SK-N-SH treated with all-trans-retinoic acid at 6 μM for 48 hours (cell line): ENCODE measurements around the gene C5.

Source experiments
- BACH2 ChIP-seq: fragments of 250-450 bp; sonication (Bioruptor Pico); IDR thresholded peaks from 2 replicates; pipeline ENCODE4 v1.9.0; 2021; ENCODE audit warnings: mild to moderate bottlenecking, borderline replicate concordance
- CSDC2 ChIP-seq: fragments of 250-450 bp; sonication (Bioruptor Pico); IDR thresholded peaks from 2 replicates; pipeline ENCODE4 v1.5.0; 2020; ENCODE audit warnings: mild to moderate bottlenecking, moderate library complexity
- ESRRG ChIP-seq: fragments of 250-450 bp; sonication (Bioruptor Pico); IDR thresholded peaks from 2 replicates; pipeline ENCODE4 v1.6.1; 2021; ENCODE audit warnings: mild to moderate bottlenecking
- PATZ1 ChIP-seq: fragments of 250-450 bp; sonication (Bioruptor Pico); IDR thresholded peaks from 2 replicates; pipeline ENCODE4 v1.8.0; 2020; ENCODE audit warnings: mild to moderate bottlenecking, moderate library complexity, borderline replicate concordance
- POU6F1 ChIP-seq: fragments of 250-450 bp; sonication (Bioruptor Pico); IDR thresholded peaks from 2 replicates; pipeline ENCODE4 v1.8.0; 2021; ENCODE audit warnings: low read depth, mild to moderate bottlenecking, moderate library complexity, borderline replicate concordance
- ZFP30 ChIP-seq: fragments of 450-650 bp; formaldehyde crosslinking; IDR thresholded peaks from 2 replicates; pipeline ENCODE4 v1.5.0; 2022; ENCODE audit warnings: mild to moderate bottlenecking, moderate library complexity
- TF ChIP-seq, protein P1 (sequence below): fragments of 250-450 bp; sonication (Bioruptor Pico); IDR thresholded peaks from 2 replicates; pipeline ENCODE4 v1.5.1; 2021; ENCODE audit warnings: mild to moderate bottlenecking, moderate library complexity
- TF ChIP-seq, protein P2 (sequence below): fragments of 250-450 bp; sonication (Bioruptor Pico); IDR thresholded peaks from 2 replicates; pipeline ENCODE4 v1.5.0; 2020; ENCODE audit warnings: mild to moderate bottlenecking, moderate library complexity

- no peak for TF ChIP-seq PATZ1
- TF ChIP-seq, protein P1, sequence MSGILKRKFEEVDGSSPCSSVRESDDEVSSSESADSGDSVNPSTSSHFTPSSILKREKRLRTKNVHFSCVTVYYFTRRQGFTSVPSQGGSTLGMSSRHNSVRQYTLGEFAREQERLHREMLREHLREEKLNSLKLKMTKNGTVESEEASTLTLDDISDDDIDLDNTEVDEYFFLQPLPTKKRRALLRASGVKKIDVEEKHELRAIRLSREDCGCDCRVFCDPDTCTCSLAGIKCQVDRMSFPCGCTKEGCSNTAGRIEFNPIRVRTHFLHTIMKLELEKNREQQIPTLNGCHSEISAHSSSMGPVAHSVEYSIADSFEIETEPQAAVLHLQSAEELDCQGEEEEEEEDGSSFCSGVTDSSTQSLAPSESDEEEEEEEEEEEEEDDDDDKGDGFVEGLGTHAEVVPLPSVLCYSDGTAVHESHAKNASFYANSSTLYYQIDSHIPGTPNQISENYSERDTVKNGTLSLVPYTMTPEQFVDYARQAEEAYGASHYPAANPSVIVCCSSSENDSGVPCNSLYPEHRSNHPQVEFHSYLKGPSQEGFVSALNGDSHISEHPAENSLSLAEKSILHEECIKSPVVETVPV (CRISPR knock-in tag) = no peak
- no peak for TF ChIP-seq BACH2 (CRISPR knock-in tag)
- TF ChIP-seq, protein P2, sequence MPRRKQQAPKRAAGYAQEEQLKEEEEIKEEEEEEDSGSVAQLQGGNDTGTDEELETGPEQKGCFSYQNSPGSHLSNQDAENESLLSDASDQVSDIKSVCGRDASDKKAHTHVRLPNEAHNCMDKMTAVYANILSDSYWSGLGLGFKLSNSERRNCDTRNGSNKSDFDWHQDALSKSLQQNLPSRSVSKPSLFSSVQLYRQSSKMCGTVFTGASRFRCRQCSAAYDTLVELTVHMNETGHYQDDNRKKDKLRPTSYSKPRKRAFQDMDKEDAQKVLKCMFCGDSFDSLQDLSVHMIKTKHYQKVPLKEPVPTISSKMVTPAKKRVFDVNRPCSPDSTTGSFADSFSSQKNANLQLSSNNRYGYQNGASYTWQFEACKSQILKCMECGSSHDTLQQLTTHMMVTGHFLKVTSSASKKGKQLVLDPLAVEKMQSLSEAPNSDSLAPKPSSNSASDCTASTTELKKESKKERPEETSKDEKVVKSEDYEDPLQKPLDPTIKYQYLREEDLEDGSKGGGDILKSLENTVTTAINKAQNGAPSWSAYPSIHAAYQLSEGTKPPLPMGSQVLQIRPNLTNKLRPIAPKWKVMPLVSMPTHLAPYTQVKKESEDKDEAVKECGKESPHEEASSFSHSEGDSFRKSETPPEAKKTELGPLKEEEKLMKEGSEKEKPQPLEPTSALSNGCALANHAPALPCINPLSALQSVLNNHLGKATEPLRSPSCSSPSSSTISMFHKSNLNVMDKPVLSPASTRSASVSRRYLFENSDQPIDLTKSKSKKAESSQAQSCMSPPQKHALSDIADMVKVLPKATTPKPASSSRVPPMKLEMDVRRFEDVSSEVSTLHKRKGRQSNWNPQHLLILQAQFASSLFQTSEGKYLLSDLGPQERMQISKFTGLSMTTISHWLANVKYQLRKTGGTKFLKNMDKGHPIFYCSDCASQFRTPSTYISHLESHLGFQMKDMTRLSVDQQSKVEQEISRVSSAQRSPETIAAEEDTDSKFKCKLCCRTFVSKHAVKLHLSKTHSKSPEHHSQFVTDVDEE (CRISPR knock-in tag) = no peak
- TF ChIP-seq ZFP30 (CRISPR knock-in tag) = no peak
- TF ChIP-seq CSDC2 = no peak
- TF ChIP-seq ESRRG (CRISPR knock-in tag) = no peak
- TF ChIP-seq POU6F1 (CRISPR knock-in tag) = no peak
These were observed 108.9 kb downstream of the C5 start for GRCh38 chr9:120941046-120941770.
